ENCODE results near the gene UNC50.

UNC50 gene
- total RNA-seq: 33.2 to 38.7 (median 34.1) reads per million in 3 experiments

- peak; percentile 89 for DNase-seq
Observed at GRCh38 chr2:98608116-98608961, at the start of gene UNC50, which contains the start of gene COA5. Gene UNC50 (plus strand): TSS chr2:98608589. CDS start chr2:98609760, 1,171 bp downstream. Gene COA5 (minus strand): TSS chr2:98608512. CDS start chr2:98608405, 107 bp downstream.

- no peak for DNase-seq
Observed at GRCh38 chr2:98558852-98559530, 49.4 kb upstream of the UNC50 start.

- no peak for DNase-seq
Observed at GRCh38 chr2:98559581-98559980, 48.8 kb upstream of the UNC50 start.

- DNase-seq: no peak
Observed at GRCh38 chr2:98560256-98560771, 48.1 kb upstream of the UNC50 start.

GRCh38 chr2:98561018-98561417 is 47.4 kb upstream of the UNC50 start:
- DNase-seq: no peak

GRCh38 chr2:98561902-98562695 is 46.3 kb upstream of the UNC50 start:
- DNase-seq: no peak

- no peak for DNase-seq
Observed at GRCh38 chr2:98563394-98563793, 45.0 kb upstream of the UNC50 start.

- no peak for DNase-seq
Observed at GRCh38 chr2:98564541-98565132, 43.8 kb upstream of the UNC50 start.

GRCh38 chr2:98565286-98565860 is 43.0 kb upstream of the UNC50 start:
- no peak for DNase-seq

- DNase-seq: no peak
Observed at GRCh38 chr2:98565941-98566340, 42.4 kb upstream of the UNC50 start.

- DNase-seq: no peak
Observed at GRCh38 chr2:98568161-98568956, 40.0 kb upstream of the UNC50 start.

- peak; percentile 54 for DNase-seq
Observed at GRCh38 chr2:98569197-98569793, 39.1 kb upstream of the UNC50 start.

- DNase-seq: no peak
Observed at GRCh38 chr2:98569915-98570314, 38.5 kb upstream of the UNC50 start.

GRCh38 chr2:98570356-98570755 is 38.0 kb upstream of the UNC50 start:
- DNase-seq: no peak

GRCh38 chr2:98571121-98571701 is 37.2 kb upstream of the UNC50 start:
- DNase-seq: no peak

- no peak for DNase-seq
Observed at GRCh38 chr2:98571796-98572195, 36.6 kb upstream of the UNC50 start.

GRCh38 chr2:98572211-98572610 is 36.2 kb upstream of the UNC50 start:
- no peak for DNase-seq

GRCh38 chr2:98572676-98573075 is 35.7 kb upstream of the UNC50 start:
- DNase-seq: no peak

- no peak for DNase-seq
Observed at GRCh38 chr2:98573426-98573825, 35.0 kb upstream of the UNC50 start.

GRCh38 chr2:98576666-98577312 is 31.6 kb upstream of the UNC50 start:
- no peak for DNase-seq

Data from central memory CD4-positive, alpha-beta T cell (primary cell).